GM12801 (cell line): ENCODE results near the gene MAN1C1.

Experiments used
- CTCF ChIP-seq: IDR thresholded peaks from one replicate; pipeline ENCODE4 v1.5.1; 2011; ENCODE audit warnings: control low read depth; ENCODE audit not compliant: insufficient read length; ENCODE audit errors: extremely low read depth

The MAN1C1 gene

GRCh38 chr1:25626018-25626417, 9.4 kb downstream of the MAN1C1 start:
- no peak for TF ChIP-seq CTCF

GRCh38 chr1:25628741-25629421, 12.3 kb downstream of the MAN1C1 start:
- no peak for TF ChIP-seq CTCF

GRCh38 chr1:25629836-25630235, 13.2 kb downstream of the MAN1C1 start:
- TF ChIP-seq CTCF: no peak

- TF ChIP-seq CTCF: no peak
Measured at GRCh38 chr1:25631750-25632485, 15.3 kb downstream of the MAN1C1 start.

- TF ChIP-seq CTCF: no peak
Measured at GRCh38 chr1:25634066-25634465, 17.5 kb downstream of the MAN1C1 start.

GRCh38 chr1:25634896-25635295, 18.3 kb downstream of the MAN1C1 start:
- TF ChIP-seq CTCF: no peak

GRCh38 chr1:25640646-25641328, 24.2 kb downstream of the MAN1C1 start:
- no peak for TF ChIP-seq CTCF
